GM13976 (cell line): ENCODE data around the gene RAB10.

Source experiments
- DNase-seq: peaks from one replicate; pipeline ENCODE4 v3.0.0; 2012; ENCODE audit warnings: low spot score
- in situ Hi-C: fragments of 300-500 bp; cut with MboI; formaldehyde crosslinking; loops from one replicate; pipeline ENCODE4 v1.12.0; 2022; ENCODE audit warnings: low sequenced_read_pairs, mixed read lengths, inconsistent platforms; ENCODE audit not compliant: unreplicated experiment
- TF ChIP-seq, protein P1 (sequence below): IDR thresholded peaks from 2 replicates; pipeline ENCODE4 v1.5.1; 2012; ENCODE audit warnings: borderline replicate concordance, mild to moderate bottlenecking; ENCODE audit not compliant: insufficient read depth; ENCODE audit errors: extremely low read depth, missing control alignments, control extremely low read depth

RAB10 gene

DNA sequence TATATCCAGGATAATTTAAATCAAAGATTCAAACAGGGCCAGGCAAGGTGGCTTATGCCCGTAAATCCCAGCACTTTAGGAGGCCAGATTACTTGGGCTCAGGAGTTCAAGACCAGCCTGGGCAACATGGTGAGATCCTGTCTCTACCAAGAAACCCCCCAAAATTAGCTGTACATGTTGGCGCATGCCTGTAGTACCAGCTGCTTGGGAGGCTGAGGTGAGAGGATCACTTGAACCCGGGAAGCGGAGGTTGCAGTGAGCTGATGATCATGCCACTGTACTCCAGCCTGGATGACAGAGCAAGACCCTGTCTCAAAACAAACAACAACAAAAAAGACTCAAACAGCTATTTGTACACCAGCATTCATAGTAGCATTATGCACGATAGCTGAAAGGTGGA is 9.2 kb downstream of the RAB10 start:
- no peak for DNase-seq
- in situ Hi-C loops: no loop called here
- TF ChIP-seq, protein P1, sequence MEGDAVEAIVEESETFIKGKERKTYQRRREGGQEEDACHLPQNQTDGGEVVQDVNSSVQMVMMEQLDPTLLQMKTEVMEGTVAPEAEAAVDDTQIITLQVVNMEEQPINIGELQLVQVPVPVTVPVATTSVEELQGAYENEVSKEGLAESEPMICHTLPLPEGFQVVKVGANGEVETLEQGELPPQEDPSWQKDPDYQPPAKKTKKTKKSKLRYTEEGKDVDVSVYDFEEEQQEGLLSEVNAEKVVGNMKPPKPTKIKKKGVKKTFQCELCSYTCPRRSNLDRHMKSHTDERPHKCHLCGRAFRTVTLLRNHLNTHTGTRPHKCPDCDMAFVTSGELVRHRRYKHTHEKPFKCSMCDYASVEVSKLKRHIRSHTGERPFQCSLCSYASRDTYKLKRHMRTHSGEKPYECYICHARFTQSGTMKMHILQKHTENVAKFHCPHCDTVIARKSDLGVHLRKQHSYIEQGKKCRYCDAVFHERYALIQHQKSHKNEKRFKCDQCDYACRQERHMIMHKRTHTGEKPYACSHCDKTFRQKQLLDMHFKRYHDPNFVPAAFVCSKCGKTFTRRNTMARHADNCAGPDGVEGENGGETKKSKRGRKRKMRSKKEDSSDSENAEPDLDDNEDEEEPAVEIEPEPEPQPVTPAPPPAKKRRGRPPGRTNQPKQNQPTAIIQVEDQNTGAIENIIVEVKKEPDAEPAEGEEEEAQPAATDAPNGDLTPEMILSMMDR: no peak

DNA sequence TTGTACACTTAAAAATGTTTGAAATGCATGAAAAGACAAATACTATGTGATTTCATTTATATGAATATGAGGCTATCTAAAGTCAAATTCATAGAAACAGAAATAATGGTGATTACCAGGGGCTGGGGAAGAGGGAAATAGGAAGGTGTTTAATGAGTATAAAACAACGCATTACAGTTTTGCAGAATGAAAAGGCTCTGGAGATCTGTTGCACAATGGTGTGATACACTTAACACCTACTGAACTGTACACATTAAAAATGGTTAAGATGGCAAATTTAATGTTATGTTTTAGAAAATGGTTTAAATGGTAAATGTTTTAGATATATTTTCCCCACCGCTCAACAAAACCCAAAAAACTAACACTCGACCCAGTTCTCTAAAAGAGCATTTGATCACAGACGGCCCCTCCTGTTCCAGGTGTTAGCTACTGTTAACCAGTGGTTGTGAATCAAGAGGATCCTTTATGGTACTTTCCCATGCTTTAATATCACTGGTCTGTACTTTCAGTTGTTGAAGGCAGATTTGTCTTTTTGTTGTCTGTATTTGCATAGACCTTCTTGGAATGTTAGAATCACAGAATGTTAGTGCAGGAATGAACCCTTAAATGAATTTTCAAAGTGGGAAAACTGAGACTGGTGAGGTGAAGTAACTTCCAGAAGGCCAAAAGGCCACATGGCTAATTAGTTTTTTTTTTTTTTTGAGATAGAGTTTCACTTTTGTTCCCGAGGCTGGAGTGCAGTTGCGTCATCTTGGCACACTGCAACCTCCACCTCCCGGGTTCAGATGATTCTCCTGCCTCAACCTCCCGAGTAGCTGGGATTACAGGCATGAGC is 10.2 kb downstream of the RAB10 start:
- in situ Hi-C loops: no loop called here
- TF ChIP-seq, protein P1: no peak
- DNase-seq: peak; percentile 54

DNA sequence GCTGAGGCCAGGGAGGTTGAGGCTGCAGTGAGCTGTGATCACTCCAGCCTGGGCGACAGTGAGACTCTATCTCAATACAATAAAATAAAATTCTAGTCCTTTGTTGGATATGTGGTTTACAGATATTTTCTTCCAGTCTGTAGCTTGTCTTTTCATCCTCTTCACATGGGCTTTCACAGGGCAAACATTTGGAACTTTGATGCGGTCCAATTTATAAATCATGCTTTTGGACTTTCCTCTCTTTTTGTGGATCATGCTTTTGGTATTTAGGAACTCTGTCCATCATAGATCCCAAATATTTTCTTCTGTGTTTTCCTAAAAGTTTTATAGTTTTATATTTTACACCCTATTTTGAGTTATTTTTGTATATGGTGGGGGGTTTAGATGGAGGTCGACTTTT is 14.9 kb downstream of the RAB10 start:
- DNase-seq: no peak
- TF ChIP-seq, protein P1: no peak
- in situ Hi-C loops: no loop called here

DNA sequence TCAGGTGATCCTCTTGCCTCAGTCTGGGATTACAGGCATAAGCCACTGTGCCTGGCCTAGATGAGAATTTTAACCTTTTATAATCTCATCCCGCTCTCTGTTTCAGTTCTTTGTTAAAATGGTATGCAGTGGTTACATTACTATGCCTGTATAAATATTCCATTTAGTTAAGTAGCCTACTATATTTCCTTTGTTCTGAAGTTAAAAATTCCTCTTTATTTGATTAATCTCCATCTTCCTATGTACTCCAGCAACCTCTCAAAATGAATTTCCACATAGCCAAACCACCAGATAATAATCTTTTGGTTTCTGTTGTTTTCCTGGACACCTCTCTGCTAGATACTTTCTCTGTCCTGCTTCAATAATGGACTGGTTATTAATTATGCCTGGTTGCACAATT is 15.8 kb downstream of the RAB10 start:
- TF ChIP-seq, protein P1: no peak
- in situ Hi-C loops: no loop called here
- DNase-seq: no peak

DNA sequence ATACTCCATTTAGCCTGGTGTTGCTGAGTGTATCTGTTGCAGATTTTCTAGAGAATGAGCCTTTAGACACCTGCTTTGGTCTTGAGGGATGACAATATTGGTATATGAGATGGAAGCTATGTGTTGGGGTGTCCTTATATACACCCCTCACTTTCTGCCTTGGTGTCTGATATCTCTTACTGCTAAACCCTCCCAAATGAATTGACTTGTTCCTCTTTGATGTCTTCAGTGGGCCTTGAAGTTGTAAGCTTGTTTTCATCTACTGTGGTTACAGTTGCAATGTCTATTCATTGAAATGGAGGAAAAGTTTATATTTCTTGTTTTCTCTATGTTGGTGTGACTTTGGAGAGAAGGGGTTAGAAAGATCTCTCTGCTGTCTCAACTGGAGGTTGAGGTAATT is 18.9 kb downstream of the RAB10 start:
- no peak for DNase-seq
- in situ Hi-C loops: no loop called here
- TF ChIP-seq, protein P1: no peak

DNA sequence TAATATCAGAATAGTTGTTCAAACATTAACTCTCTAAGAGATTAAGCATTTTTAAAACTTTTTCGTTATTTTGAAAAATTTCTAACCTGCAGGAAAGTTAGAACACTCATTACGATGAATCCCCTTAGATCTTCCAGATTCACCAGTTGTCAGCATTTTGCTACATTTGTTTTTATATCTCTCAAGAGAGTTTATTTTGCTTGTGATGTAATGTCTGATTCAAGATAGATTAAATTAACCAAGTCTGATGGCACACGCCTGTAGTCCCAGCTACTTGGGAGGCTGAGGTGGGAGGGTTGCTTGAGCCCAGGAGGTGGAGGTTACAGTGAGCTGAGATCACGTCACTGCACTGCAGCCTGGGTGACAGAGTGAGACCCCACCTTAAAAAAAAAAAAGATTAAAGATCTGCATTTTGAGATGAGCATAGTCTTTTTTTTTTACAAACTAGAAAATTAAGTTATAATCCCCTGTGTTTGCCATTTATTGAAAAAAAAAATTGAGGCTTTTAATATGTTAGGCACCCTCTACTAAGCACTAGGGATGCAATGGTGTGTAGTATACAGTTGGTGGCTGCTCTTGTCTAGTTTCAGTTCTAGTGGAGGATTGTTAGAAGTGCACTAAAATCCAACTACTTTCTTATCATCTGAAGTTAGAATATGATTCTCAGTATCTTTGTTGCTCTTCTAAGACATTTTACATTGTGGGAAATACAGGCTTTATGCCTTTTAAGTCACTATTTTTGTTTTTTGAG is 20.9 kb downstream of the RAB10 start:
- no peak for DNase-seq
- TF ChIP-seq, protein P1: no peak
- in situ Hi-C loops: no loop called here
